ENCODE data around the gene PRRT3. TPM values are rescaled to one million over a fixed set of nuclear protein-coding genes. Genes with fewer than 3 reads are reported as not detected.

Gene PRRT3
- total and polyA plus RNA-seq, 2 of the 13 experiments (the other 11 are each of a cell fraction or from before 2014, with no cell fraction given): 0.22 to 0.44 TPM

DNA sequence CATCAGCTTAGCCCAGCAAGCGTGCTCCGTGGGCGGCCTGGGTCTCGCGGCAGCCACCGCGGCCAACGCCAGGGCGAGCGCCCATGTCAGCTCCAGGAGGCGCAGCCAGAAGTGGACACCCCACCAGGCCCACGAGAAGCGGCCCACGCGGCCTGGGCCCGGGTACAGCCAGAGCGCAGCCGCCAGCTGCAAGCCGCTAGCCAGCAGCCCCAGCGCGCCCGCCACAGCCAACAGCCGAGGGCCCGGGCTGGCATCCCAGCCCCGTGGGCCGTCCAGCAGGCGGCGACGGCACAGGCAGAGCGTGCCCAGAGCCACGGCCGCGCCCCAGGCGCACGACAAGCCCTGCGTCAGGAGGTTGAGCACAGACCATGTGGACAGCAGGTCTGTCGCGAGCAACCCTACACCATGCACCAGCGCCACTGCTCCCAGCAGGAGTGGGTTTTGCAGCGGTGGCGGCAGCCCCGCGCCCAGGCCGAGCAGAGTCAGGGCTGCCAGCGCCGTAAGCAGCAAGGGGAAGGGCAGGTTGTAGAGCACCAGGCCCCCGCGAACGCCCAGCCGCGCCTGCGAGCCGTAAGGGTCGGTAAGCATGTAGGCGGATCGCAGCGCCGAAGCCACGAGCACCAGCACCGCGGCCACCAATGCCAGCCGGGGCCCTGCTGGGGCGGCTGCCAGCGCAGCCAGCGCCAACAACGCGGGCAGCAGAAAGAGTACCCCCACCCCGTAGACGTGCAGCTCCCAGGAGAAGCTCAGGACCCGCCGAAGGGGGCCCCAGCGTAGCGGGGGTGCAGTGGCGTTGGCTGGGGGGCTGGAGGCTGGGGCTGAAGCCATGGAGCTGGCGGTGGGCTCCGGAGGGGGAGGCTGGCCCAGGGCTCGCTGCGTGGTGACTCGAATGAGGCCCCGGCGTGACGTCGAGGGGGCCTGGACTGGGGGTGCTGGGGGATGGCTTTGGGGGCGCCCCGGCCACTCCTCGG, 4.9 kb downstream of the PRRT3 start (continued):
- no peak for TF ChIP-seq TCF12 (IDR thresholded peaks at IDR 0.05)
- no peak for TF ChIP-seq TCF12 (CRISPR knock-in tag; IDR thresholded peaks at IDR 0.05)
- no peak for TF ChIP-seq MIER2 (CRISPR knock-in tag; IDR thresholded peaks at IDR 0.05)
- TF ChIP-seq ZNF570 (CRISPR knock-in tag; IDR thresholded peaks at IDR 0.05; ENCODE audit: borderline replicate concordance): no peak
- no peak for TF ChIP-seq HOXA7 (CRISPR knock-in tag; IDR thresholded peaks at IDR 0.05)
- TF ChIP-seq LRRFIP1 (CRISPR knock-in tag; conservative IDR thresholded peaks at IDR 0.05): no peak
- no peak for TF ChIP-seq ATF3 (CRISPR knock-in tag; IDR thresholded peaks at IDR 0.05)
- no peak for TF ChIP-seq FOXK1 (CRISPR knock-in tag; IDR thresholded peaks at IDR 0.05; ENCODE audit: borderline replicate concordance, low read depth)
- peak; percentile 18; the same call in 1 of the 2 replicates for TF ChIP-seq KAT7 (CRISPR knock-in tag; IDR thresholded peaks at IDR 0.05; ENCODE audit: borderline replicate concordance)
- peak; percentile 60; the same call in 1 of the 2 replicates for TF ChIP-seq ZNF263 (CRISPR knock-in tag; IDR thresholded peaks at IDR 0.05)
- TF ChIP-seq MXD3 (CRISPR knock-in tag; IDR thresholded peaks at IDR 0.05): peak; percentile 72; the same call in 1 of the 2 replicates
- TF ChIP-seq E2F1 (CRISPR knock-in tag; IDR thresholded peaks at IDR 0.05): no peak
- TF ChIP-seq TOPORS (CRISPR knock-in tag; IDR thresholded peaks at IDR 0.05): no peak; the same call in 1 of the 2 replicates
- TF ChIP-seq ZFY (CRISPR knock-in tag; IDR thresholded peaks at IDR 0.05): peak; percentile 82
- no peak for TF ChIP-seq HDAC6 (IDR thresholded peaks at IDR 0.05; ENCODE audit: low read depth, low read length)
- TF ChIP-seq ARID4A (CRISPR knock-in tag; IDR thresholded peaks at IDR 0.05; ENCODE audit: borderline replicate concordance): peak; percentile 87
- TF ChIP-seq AGO1 (IDR thresholded peaks at IDR 0.05; ENCODE audit: low read depth, low read length, poor library complexity, severe bottlenecking): no peak
- TF ChIP-seq ZNF883 (CRISPR knock-in tag; IDR thresholded peaks at IDR 0.05; ENCODE audit: not compliant biosample characterization): peak; percentile 70
- TF ChIP-seq ZNF232 (CRISPR knock-in tag; IDR thresholded peaks at IDR 0.05; ENCODE audit: borderline replicate concordance): peak; percentile 88
- peak; percentile 75 for TF ChIP-seq HNRNPL (IDR thresholded peaks at IDR 0.05; ENCODE audit: low read depth, low read length)

Data from HepG2 (cell line).